Measurements from ENCODE around the gene NEAT1. TPM values are rescaled to one million over a fixed set of nuclear protein-coding genes. Genes with fewer than 3 reads are reported as not detected.
A peak's percentile ranks its signal among the peaks of the same experiment; 100 is the strongest.

Gene NEAT1
- total RNA-seq, 4 donors from 2014 or later, result 195 to 1,623 (median 652) TPM

GRCh38 chr11:65488273-65489034 lies 65.9 kb downstream of the NEAT1 start:
- DNase-seq, result peak; percentile 63 to 66
- no peaks in the 10 kb centered on the region for H3K27me3 ChIP-seq
- TF ChIP-seq POLR2A (IDR thresholded peaks at IDR 0.05), result peak in 1 of 2 donors; percentile 3
- TF ChIP-seq CTCF (IDR thresholded peaks at IDR 0.05), result no peak
- WGBS, 2 donors, result 18 to 33% methylated on average over 8 to 10 of the region's 10 CpGs
- H3K4me1 ChIP-seq, result peaks cover 78 to 82% of the 10 kb centered on the region in 2 donors
- H3K9me3 ChIP-seq, result no peaks in the 10 kb centered on the region
- H3K36me3 ChIP-seq, result no peaks in the 10 kb centered on the region
- intact Hi-C loops (cut with DNase I), result no loop called here
- H3K27ac ChIP-seq, result peak overlapping the region; percentile 98 to 100 (median 99)
- H3K4me3 ChIP-seq (replicated peaks in 1 of 3), result peak overlapping the region in 1 of 3 donors; percentile 16

GRCh38 chr11:65489035-65489705 lies 66.6 kb downstream of the NEAT1 start:
- intact Hi-C loops (cut with DNase I), result no loop called here
- Histone ChIP-seq H3K4me1 (peaks cover 85 to 89% of the 10 kb centered on the region in 2 donors), H3K36me3 (no peaks in the 10 kb centered on the region), H3K27ac (peak overlapping the region; percentile 98 to 100 (median 99)), H3K27me3 (no peaks in the 10 kb centered on the region), H3K4me3 (replicated peaks in 1 of 3) (no peak overlapping the region), H3K9me3 (no peaks in the 10 kb centered on the region)
- TF ChIP-seq POLR2A (IDR thresholded peaks at IDR 0.05) (peak in 1 of 2 donors; percentile 70), CTCF (IDR thresholded peaks at IDR 0.05) (peak in 1 of 6 experiments; percentile 19)
- WGBS, 2 donors, result 41 to 50% methylated on average over 4 to 8 of the region's 10 CpGs
- DNase-seq, result peak; percentile 84 to 89

GRCh38 chr11:65489706-65490320 lies 67.2 kb downstream of the NEAT1 start:
- intact Hi-C loops (cut with DNase I), result no loop called here
- H3K9me3 ChIP-seq, result no peaks in the 10 kb centered on the region
- peak overlapping the region; percentile 98 to 100 (median 99) for H3K27ac ChIP-seq
- 24 to 27% methylated on average over 8 of the region's 8 CpGs for WGBS, 2 donors
- no peaks in the 10 kb centered on the region for H3K27me3 ChIP-seq
- H3K4me3 ChIP-seq (replicated peaks in 1 of 3), result peak overlapping the region in 1 of 3 donors; percentile 8
- peaks cover 91 to 95% of the 10 kb centered on the region in 2 donors for H3K4me1 ChIP-seq
- TF ChIP-seq CTCF (IDR thresholded peaks at IDR 0.05) (no peak), POLR2A (IDR thresholded peaks at IDR 0.05) (no peak)
- no peaks in the 10 kb centered on the region for H3K36me3 ChIP-seq
- DNase-seq, result peak; percentile 54 to 57

- H3K27ac ChIP-seq, result peak overlapping the region; percentile 98 to 100 (median 99)
- no peaks in the 10 kb centered on the region for H3K9me3 ChIP-seq
- peaks cover 91 to 95% of the 10 kb centered on the region in 2 donors for H3K4me1 ChIP-seq
- intact Hi-C loops (cut with DNase I), result no loop called here
- peak in 1 of 2 donors; percentile 9 for DNase-seq
- H3K27me3 ChIP-seq, result no peaks in the 10 kb centered on the region
- no peaks in the 10 kb centered on the region for H3K36me3 ChIP-seq
- H3K4me3 ChIP-seq (replicated peaks in 1 of 3), result no peak overlapping the region
- 57 to 62% methylated on average over 3 of the region's 3 CpGs for WGBS, 2 donors
- TF ChIP-seq POLR2A (IDR thresholded peaks at IDR 0.05) (no peak), CTCF (IDR thresholded peaks at IDR 0.05) (no peak)
Measured at GRCh38 chr11:65491163-65491465, 68.5 kb downstream of the NEAT1 start.

Measured in thyroid gland (tissue), 4 donors.